HS-5 (cell line): ENCODE measurements around the gene FST.

Experiments used
- DNase-seq: peaks from one replicate; pipeline ENCODE4 v3.0.0-alpha.2; 2012; ENCODE audit warnings: low read depth

Gene FST

GRCh38 chr5:53520813-53521212 lies 40.4 kb downstream of the FST start:
- no peak for DNase-seq
